Activated CD4-positive, alpha-beta memory T cell treated with anti-CD3 and anti-CD28 coated beads, Interleukin-2, amount 10 ng/mL, durations not matched to agents 7 days and 5 days (primary cell): ENCODE data around the gene DMD. TPM values are rescaled to one million over a fixed set of nuclear protein-coding genes. Genes with fewer than 3 reads are reported as not detected.

Experiments used
- CTCF ChIA-PET: fragments of 350-600 bp; sonication (Branson Sonifier 250); formaldehyde crosslinking; loops from one replicate; lab custom pipeline; 2021; ENCODE audit warnings: antibody characterized with exemption, inconsistent platforms; lab: Charles Lee
- POLR2A ChIA-PET: fragments of 350-600 bp; sonication (Branson Sonifier 250); formaldehyde crosslinking; loops from one replicate; lab custom pipeline; 2021; ENCODE audit warnings: antibody characterized with exemption; lab: Charles Lee
- DNase-seq: peaks from one replicate; pipeline ENCODE4 v3.0.0-alpha.2; 2020
- H3K27ac Mint-ChIP-seq: one replicate; pipeline ENCODE4 v1.8.0; 2021; ENCODE audit warnings: mild to moderate bottlenecking, mixed read lengths
- H3K27me3 Mint-ChIP-seq: one replicate; pipeline ENCODE4 v1.8.0; 2021; ENCODE audit warnings: mixed read lengths
- H3K36me3 Mint-ChIP-seq: one replicate; pipeline ENCODE4 v1.8.0; 2021; ENCODE audit warnings: low read depth, mixed read lengths
- H3K4me1 Mint-ChIP-seq: one replicate; pipeline ENCODE4 v1.8.0; 2021; ENCODE audit warnings: mixed read lengths
- H3K4me3 Mint-ChIP-seq: one replicate; pipeline ENCODE4 v1.8.0; 2021; ENCODE audit warnings: mild to moderate bottlenecking, mixed read lengths
- H3K9me3 Mint-ChIP-seq: one replicate; pipeline ENCODE4 v1.8.0; 2021; ENCODE audit warnings: mixed read lengths
- total RNA-seq, 2 experiments: library from RNA; stranded (reverse); gene quantifications; one replicate each; pipeline ENCODE4 v1.2.3, GENCODE V29; 2021

DMD gene
- total RNA-seq, 2 experiments from 2014 or later, result 1.4 to 1.5 TPM

GRCh38 chrX:31222946-31223345 lies 1988.4 kb downstream of the DMD start:
- no peaks in the 10 kb centered on the region for H3K27me3 Mint-ChIP-seq
- DNase-seq, result no peak
- no peaks in the 10 kb centered on the region for H3K9me3 Mint-ChIP-seq
- CTCF ChIA-PET, result no interaction called here
- no peak overlapping the region for H3K4me3 Mint-ChIP-seq
- POLR2A ChIA-PET, result no interaction called here
- peaks cover 2% of the 10 kb centered on the region for H3K4me1 Mint-ChIP-seq
- no peaks in the 10 kb centered on the region for H3K36me3 Mint-ChIP-seq
- H3K27ac Mint-ChIP-seq, result no peak overlapping the region

DNA sequence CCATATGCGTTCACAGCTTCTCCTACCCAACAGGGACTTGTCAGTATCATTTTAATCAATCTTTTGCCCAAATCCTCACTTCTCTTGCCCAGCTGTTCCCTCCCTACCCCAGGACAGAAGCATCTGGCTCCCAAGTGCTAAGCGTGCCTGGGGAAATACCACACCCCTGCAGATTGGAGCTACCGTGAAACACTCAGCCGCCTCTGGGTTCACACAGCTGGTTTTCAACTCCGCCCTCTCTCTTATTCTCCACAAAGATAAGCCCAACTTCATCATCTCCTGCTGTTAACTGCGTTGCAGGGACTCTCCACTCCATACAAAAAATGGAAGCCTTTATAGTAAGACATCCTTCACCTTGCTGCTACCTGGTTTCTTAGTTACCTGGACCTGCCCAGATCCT lies 1992.2 kb downstream of the DMD start:
- H3K27ac Mint-ChIP-seq, result no peak overlapping the region
- CTCF ChIA-PET, result no interaction called here
- POLR2A ChIA-PET, result no interaction called here
- no peak overlapping the region for H3K4me3 Mint-ChIP-seq
- DNase-seq, result no peak
- no peaks in the 10 kb centered on the region for H3K36me3 Mint-ChIP-seq
- H3K27me3 Mint-ChIP-seq, result no peaks in the 10 kb centered on the region
- H3K4me1 Mint-ChIP-seq, result peaks cover 3% of the 10 kb centered on the region
- no peaks in the 10 kb centered on the region for H3K9me3 Mint-ChIP-seq

- no peaks in the 10 kb centered on the region for H3K9me3 Mint-ChIP-seq
- no peak overlapping the region for H3K4me3 Mint-ChIP-seq
- ChIA-PET POLR2A (no interaction called here), CTCF (no interaction called here)
- no peak for DNase-seq
- peaks cover 2% of the 10 kb centered on the region for H3K4me1 Mint-ChIP-seq
- no peaks in the 10 kb centered on the region for H3K36me3 Mint-ChIP-seq
- H3K27me3 Mint-ChIP-seq, result no peaks in the 10 kb centered on the region
- no peak overlapping the region for H3K27ac Mint-ChIP-seq
These were observed 1994.3 kb downstream of the DMD start for GRCh38 chrX:31217084-31217483.

GRCh38 chrX:31215277-31215815 lies 1996.0 kb downstream of the DMD start:
- DNase-seq, result no peak
- Mint-ChIP-seq H3K9me3 (no peaks in the 10 kb centered on the region), H3K27me3 (no peaks in the 10 kb centered on the region), H3K4me1 (peaks cover 2% of the 10 kb centered on the region), H3K4me3 (no peak overlapping the region), H3K27ac (no peak overlapping the region), H3K36me3 (no peaks in the 10 kb centered on the region)
- ChIA-PET POLR2A (no interaction called here), CTCF (no interaction called here)

- no peak for DNase-seq
- H3K4me1 Mint-ChIP-seq, result peaks cover 2% of the 10 kb centered on the region
These were observed 1997.4 kb downstream of the DMD start for GRCh38 chrX:31213941-31214340.

DNA sequence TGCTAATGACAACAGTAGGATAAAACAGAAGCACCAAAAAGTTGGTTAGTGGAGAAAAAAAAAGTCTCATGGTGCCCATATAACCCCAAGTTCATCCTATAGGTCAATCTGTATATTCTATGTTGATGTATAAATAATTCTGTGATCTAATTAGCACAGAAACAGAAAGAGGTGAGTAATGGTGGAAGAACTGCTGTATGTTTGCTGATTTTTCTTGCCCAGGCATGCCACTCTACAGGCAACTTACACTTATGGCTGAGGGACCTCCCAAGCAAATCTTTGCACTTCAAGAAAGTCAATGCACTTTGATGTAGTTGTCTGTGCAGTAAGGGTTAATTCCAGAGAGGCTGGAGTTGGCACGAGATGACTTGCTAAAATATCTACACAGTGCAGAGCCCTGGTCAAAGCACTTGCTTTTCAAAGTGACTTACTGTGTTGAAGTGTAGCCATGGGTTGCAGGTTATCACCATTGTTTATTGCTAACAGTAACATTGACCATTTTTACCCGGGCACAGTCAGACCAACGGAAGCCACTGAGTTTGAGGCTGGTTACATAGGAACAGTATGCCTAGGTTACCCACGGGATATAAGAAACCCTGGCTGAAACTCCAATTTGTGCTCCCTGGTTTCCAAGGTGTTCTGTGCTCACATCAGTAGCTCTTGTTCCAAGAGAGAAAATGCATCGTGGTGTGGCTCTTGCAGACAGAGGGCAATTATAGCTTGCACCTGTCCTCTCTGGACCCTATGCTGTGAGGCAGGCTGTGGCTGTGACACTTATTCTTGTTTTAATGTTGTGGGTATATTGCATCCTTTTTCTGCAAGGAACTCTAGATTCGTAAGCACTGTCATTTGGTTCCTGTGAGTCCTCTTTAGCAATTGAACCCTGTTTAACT lies 1998.2 kb downstream of the DMD start:
- no peak overlapping the region for H3K4me3 Mint-ChIP-seq
- CTCF ChIA-PET, result interaction anchor here (1.1 to 1.4 kb wide), 2 partner anchors 9 to 176 kb away, joined by 4 to 5 read pairs; no protein-coding TSS in a partner anchor
- peaks cover 2% of the 10 kb centered on the region for H3K4me1 Mint-ChIP-seq
- H3K27me3 Mint-ChIP-seq, result no peaks in the 10 kb centered on the region
- H3K9me3 Mint-ChIP-seq, result no peaks in the 10 kb centered on the region
- no peak overlapping the region for H3K27ac Mint-ChIP-seq
- H3K36me3 Mint-ChIP-seq, result no peaks in the 10 kb centered on the region
- POLR2A ChIA-PET, result no interaction called here
- no peak for DNase-seq

More at GRCh38 chrX:31213941-31214340, 1997.4 kb downstream of the DMD start:
- no peaks in the 10 kb centered on the region for H3K9me3 Mint-ChIP-seq
- H3K27ac Mint-ChIP-seq, result no peak overlapping the region
- POLR2A ChIA-PET, result no interaction called here
- no peaks in the 10 kb centered on the region for H3K27me3 Mint-ChIP-seq
- H3K36me3 Mint-ChIP-seq, result no peaks in the 10 kb centered on the region
- CTCF ChIA-PET, result interaction anchor here (0.6 to 1.4 kb wide), 3 partner anchors 10 to 177 kb away, joined by 3 to 5 read pairs (median 4); no protein-coding TSS in a partner anchor
- H3K4me3 Mint-ChIP-seq, result no peak overlapping the region

DNA sequence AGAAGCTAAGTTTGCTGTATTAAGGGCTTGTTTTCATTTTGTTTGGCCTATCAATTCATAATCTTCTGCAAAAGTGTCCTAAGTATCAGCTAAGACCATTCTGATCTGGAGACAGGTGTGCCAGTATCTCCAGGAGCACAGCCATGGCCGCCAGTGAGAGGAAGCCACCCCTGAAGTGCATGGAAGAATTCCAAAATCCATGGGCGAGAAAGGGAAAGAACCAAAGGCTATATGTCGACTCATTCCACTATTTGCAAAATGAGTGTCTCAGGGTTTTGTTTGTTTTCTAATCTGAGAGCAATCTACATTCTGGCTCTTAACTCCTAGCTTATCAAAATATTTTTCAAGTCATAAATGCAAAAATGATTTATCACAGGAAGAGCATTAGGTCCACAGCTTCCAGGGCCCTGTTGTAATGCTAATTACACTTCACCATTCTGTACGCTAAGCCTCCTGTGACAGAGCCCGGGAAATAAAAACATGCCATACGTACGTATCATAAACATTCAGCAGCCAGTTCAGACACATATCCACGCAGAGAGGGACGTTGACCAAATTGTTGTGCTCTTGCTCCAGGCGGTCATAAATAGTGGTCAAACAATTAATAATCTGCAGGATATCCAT lies 2002.2 kb downstream of the DMD start:
- Mint-ChIP-seq H3K27me3 (no peaks in the 10 kb centered on the region), H3K4me3 (no peak overlapping the region), H3K9me3 (no peaks in the 10 kb centered on the region), H3K27ac (no peak overlapping the region), H3K36me3 (no peaks in the 10 kb centered on the region), H3K4me1 (no peaks in the 10 kb centered on the region)
- ChIA-PET CTCF (no interaction called here), POLR2A (no interaction called here)
- DNase-seq, result no peak

GRCh38 chrX:31201503-31201902 lies 2009.8 kb downstream of the DMD start:
- Mint-ChIP-seq H3K36me3 (no peaks in the 10 kb centered on the region), H3K27ac (no peak overlapping the region), H3K4me3 (no peak overlapping the region), H3K9me3 (no peaks in the 10 kb centered on the region), H3K27me3 (no peaks in the 10 kb centered on the region), H3K4me1 (no peaks in the 10 kb centered on the region)
- ChIA-PET CTCF (no interaction called here), POLR2A (no interaction called here)
- no peak for DNase-seq

DNA sequence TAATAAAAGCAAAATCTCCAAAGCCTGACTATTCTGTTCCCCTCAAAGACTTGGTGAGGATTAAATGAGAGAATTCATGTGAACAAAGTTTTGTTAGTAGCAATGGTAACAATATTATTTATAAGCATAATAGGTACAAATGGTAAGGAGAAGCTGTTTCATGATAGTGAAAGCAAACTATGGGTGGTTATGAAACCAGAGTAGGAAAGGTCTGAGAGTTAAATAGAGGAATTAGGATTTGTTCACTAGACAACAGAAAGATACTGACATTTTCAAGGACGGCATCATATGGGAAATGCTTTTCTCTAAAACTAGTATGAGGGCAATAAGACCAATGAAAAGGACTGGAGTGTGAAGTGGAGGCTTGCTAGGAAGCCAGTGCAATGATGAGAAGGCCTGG lies 2010.9 kb downstream of the DMD start:
- Mint-ChIP-seq H3K4me1 (no peaks in the 10 kb centered on the region), H3K27ac (no peak overlapping the region), H3K9me3 (no peaks in the 10 kb centered on the region), H3K27me3 (no peaks in the 10 kb centered on the region), H3K36me3 (no peaks in the 10 kb centered on the region), H3K4me3 (no peak overlapping the region)
- DNase-seq, result no peak
- ChIA-PET CTCF (no interaction called here), POLR2A (no interaction called here)

- H3K27me3 Mint-ChIP-seq, result no peaks in the 10 kb centered on the region
- ChIA-PET POLR2A (no interaction called here), CTCF (no interaction called here)
- no peaks in the 10 kb centered on the region for H3K9me3 Mint-ChIP-seq
- H3K36me3 Mint-ChIP-seq, result no peaks in the 10 kb centered on the region
- no peaks in the 10 kb centered on the region for H3K4me1 Mint-ChIP-seq
- DNase-seq, result no peak
- H3K27ac Mint-ChIP-seq, result no peak overlapping the region
- no peak overlapping the region for H3K4me3 Mint-ChIP-seq
These were observed 2011.6 kb downstream of the DMD start for GRCh38 chrX:31199840-31200114.

DNA sequence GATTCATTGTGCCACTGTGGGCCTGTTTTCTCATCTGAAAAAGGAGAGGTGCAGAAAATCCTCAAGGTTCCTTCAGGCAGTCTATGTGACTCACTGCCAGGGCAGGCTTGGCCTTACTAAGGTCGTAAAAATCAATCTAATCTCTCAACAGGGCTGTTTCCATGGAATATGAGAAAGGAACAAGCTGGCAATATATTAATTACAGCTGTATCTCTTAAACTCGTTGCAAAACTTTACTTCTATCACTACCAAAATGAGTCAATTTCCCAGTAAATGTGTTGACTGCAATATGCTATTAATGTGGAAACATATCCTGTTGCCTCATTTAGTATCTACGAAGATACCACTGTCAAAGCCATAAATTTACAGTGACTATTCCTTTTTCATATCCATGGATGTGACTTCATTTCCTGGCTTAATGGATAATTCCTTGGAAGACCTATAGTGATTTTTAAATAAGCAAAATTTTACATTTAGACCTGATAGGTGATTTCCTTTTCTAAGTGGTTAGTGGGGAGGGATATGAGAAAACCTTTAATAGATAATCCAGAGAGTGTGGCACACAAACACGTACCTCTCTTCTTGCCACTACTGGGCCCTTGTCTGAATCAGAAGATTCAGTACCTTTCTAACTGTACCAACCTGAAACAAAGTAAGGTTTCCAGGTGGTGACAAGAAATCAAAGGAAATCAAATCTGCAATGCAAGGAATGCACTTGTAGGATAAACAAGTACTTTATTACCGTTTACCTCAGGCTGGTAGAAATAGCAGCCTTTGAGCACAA lies 2012.1 kb downstream of the DMD start:
- POLR2A ChIA-PET, result no interaction called here
- Mint-ChIP-seq H3K36me3 (no peaks in the 10 kb centered on the region), H3K27me3 (no peaks in the 10 kb centered on the region), H3K4me1 (no peaks in the 10 kb centered on the region), H3K27ac (no peak overlapping the region), H3K4me3 (no peak overlapping the region), H3K9me3 (no peaks in the 10 kb centered on the region)
- no peak for DNase-seq
- CTCF ChIA-PET, result no interaction called here

DNA sequence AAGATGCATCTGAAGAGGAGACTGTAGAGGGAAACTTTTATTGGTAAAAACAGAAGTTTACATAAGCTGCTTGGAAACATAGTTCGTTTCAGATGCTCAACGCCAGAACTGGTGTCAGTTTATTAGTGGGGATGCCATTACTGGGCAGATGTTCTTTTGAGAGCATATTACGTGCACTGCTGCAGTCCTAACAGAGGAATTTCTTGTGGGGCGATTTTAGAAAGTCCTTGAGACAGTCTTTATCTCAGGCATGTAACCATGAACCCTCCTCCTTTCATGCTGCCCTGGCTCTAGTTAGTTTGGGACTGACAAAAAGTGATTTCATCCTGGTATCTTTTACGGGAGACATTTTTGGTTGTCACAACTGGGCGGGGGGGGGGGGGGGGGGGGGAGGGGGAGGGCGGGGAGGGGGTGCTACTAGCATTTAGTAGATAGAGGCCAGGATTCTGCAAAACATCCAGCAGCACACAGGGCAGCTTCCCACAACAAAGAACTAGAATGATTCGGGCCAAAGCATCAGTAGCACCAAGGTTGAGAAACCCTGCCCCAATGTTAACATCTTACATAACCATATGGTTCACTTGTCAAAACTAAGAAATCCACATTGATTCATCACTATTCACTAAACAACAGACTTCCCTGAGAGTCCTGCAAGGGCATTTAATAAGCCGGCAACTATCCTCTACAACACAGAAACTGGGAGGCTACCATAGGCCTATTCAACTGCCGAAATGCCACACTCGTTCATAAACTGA lies 2021.0 kb downstream of the DMD start:
- Mint-ChIP-seq H3K4me1 (no peaks in the 10 kb centered on the region), H3K36me3 (no peaks in the 10 kb centered on the region), H3K27ac (no peak overlapping the region), H3K4me3 (no peak overlapping the region), H3K27me3 (no peaks in the 10 kb centered on the region), H3K9me3 (no peaks in the 10 kb centered on the region)
- no peak for DNase-seq
- ChIA-PET POLR2A (no interaction called here), CTCF (no interaction called here)
